Measurements from ENCODE around the gene TICAM1.
"Not testable (repeated sequence)": the region's sequence is repeated elsewhere in the genome, so short reads cannot be mapped to it uniquely, and the experiment has no call there.

DNA sequence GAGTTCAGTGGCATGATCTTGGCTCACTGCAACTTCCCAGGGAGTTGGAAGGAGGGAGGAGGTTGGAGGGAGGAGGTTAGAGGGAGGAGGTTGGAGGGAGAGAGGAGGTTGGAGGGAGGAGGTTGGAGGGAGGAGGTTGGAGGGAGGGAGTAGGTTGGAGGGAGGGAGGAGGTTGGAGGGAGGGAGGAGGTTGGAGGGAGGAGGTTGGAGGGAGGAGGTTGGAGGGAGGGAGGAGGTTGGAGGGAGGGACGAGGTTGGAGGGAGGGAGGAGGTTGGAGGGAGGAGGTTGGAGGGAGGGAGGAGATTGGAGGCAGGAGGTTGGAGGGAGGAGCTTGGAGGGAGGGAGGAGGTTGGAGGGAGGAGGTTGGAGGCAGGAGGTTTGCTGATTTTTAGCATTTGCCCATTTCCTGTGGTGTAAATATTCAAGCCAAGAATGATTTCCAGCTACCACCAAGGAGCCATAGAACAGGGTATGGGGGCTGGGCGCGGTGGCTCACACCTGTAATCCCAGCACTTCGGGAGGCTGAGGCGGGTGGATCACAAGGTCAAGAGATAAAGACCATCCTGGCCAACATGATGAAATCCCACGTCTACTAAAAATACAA lies 45.0 kb downstream of the TICAM1 start:
- TF ChIP-seq, protein P1, sequence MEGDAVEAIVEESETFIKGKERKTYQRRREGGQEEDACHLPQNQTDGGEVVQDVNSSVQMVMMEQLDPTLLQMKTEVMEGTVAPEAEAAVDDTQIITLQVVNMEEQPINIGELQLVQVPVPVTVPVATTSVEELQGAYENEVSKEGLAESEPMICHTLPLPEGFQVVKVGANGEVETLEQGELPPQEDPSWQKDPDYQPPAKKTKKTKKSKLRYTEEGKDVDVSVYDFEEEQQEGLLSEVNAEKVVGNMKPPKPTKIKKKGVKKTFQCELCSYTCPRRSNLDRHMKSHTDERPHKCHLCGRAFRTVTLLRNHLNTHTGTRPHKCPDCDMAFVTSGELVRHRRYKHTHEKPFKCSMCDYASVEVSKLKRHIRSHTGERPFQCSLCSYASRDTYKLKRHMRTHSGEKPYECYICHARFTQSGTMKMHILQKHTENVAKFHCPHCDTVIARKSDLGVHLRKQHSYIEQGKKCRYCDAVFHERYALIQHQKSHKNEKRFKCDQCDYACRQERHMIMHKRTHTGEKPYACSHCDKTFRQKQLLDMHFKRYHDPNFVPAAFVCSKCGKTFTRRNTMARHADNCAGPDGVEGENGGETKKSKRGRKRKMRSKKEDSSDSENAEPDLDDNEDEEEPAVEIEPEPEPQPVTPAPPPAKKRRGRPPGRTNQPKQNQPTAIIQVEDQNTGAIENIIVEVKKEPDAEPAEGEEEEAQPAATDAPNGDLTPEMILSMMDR (IDR thresholded peaks at IDR 0.05), result not testable (repeated sequence)
- not testable (repeated sequence) for TF ChIP-seq POLR2A (IDR thresholded peaks at IDR 0.05)

Measured in tibial nerve (tissue), 3 donors.